GM21390 (cell line): ENCODE results near the gene TRIOBP.

Source experiments
- ATAC-seq: cut with Tn5 transposase; IDR thresholded peaks from one replicate; pipeline ENCODE4 v1.9.1; 2021; ENCODE audit not compliant: unreplicated experiment

Gene TRIOBP

DNA sequence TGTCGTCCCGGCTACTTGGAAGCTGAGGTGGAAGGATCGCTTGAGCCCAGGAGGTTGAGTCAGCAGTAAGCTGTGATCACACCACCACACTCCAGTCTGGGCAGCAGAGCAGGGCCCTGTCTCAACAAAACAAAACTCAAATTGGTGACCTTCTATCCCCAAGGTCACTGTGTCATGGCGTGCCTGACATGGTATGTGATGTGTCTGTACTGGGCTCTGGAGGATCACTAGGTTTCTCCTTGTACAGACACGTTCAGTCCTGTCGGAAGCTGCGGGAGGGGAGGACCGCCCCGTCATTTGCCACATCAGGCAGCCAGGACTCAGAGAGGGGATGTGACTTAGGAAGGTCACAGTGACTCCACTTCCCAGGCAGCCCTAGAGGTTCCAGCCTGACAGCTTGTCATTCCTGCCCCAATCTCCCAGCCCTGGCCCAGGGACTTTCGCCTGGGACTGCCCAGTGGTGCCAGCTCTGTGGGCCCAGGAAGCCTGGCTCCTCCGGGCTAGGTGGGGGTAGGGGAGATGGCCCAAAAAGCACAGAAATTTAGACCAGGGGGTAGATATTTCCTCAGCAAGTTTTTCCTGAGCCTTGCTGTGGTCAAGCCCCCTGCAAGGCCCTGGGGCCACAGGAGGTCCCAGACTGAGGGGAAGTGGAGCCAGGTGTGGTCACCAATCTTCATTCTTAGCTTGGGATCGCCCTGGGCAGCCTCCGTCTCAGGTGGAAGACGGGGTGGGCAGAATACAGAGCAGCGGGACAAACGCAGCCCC lies 53.2 kb downstream of the TRIOBP start:
- ATAC-seq: no peak

DNA sequence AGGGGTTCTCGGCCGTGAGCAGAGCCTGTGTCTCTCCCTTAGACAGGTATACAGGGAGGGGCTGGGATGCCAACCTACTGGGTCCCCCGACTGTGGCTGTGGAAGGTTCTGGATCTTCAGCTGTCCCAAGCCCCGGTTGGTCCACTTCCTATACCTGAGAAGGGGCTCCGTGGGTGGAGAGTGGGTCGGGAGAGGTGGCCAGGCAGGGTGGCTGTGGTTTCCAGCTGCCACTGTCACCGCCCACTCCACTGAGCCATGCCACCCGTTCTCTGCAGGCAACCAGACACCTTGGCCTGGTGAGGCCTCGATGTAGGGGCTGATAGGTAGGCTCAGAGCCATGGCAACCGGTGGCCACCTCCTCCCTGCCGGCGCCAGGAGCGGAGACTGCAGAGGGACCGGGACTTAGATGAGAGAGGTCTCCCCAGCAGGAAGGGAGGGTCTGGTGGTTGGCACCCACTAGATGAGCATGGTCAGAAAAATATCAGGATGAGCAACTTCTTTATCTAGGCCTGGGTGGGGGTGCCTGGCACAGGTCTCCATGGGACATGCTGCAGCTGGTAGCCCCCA lies 53.8 kb downstream of the TRIOBP start:
- ATAC-seq: no peak

DNA sequence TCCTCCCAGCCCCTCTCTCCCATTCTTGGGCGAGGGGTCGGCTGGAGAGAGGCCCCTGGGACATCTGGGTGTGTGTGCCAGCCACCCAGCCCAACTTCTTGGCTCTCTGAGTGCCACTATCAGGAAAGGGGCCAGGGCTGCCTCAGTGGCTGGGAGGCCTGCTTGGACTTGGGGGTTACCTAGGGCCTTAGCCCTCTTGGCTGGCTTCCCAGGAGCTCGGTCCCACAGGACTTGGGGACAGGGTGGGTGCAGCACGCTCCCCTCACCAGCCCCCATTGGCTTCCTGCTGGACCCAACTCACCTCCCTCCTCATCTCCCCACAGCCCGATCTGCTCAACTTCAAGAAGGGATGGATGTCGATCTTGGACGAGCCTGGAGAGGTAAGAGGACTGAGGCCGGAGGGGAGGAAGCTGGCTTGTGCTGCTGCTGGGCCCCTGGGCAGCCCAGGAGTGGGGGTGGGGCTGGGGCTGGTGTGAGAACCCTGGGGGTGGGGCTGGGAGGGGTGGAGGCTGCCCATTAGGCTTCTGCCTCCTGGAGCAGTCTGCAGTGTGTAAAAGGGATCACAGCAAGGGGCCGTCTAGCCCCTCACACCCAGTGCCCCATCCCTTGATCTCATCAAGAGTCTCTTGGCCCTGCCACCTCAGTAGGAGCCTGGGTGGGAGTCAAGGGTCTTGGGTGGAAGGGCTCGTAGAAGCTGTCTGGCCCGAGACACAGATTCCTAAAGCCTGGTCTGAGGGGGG lies 54.8 kb downstream of the TRIOBP start:
- ATAC-seq: no peak

DNA sequence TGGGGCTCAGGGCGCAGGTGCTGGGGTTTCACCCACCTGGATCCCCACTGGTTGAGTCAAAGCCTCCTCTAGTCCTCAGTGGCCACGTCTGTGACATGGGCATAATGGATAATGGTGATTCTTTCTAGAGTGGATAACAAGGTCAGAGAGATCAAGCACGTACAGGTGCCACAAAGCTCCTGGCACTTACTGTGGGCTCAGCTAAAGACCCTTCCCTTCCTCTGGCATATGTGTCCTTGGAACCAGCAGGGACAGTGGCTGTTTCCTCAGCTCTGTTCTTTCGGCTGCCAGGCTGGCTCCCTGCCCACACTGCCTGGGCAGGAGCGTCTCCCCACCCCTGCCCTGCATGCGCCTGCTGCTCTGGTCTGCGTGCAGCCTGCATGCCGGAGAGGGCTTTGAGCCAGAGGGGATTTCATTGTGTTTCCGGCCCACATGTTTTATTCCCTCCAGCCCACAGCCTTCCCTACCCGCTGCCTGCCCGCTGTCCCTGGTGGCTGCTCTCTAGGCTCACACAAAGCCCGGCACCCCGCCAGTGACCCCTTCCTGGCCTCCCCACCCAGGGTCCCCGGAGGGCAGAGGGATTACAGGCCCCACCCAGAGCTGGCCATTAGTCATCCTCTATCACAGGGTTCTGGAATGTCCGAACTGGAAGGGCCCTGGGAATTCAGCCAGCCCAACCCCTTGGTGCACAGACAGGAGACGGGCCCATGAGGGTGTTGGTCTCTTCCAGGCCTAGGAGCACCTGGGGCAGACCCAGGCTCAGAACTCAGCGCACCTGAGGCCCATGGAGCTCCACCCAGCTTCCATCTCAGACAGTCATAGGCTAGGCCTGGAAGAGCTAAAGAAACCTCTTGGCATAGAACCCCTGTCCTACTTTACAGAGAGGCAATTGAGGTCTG lies 55.6 kb downstream of the TRIOBP start:
- ATAC-seq: no peak

DNA sequence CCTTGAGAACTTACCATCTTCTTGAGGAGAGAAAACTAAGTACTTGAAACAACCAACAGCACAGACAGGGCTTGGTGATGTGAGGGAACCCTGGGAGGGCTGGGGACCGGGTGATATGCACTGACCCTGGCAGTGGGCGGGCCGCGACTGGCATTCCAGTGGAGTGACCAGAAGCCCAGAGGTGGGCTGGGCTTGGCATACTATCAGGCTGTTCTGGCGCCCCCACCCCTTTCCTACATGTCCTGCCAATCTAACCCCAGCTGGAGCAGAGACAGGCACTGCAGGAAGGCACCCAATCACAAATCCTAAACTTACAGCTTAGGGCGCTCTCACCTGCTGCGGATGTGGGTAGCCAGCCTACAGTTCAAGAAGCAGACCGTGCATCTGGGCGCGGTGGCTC lies 56.9 kb downstream of the TRIOBP start:
- ATAC-seq: no peak

DNA sequence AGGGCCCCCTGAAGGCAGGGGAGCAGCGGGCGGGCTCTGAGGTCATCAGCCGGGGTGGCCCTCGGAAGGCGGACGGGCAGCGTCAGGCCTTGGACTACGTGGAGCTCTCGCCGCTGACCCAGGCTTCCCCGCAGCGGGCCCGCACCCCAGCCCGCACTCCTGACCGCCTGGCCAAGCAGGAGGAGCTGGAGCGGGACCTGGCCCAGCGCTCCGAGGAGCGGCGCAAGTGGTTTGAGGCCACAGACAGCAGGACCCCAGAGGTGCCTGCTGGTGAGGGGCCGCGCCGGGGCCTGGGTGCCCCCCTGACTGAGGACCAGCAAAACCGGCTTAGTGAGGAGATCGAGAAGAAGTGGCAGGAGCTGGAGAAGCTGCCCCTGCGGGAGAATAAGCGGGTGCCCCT lies 60.8 kb downstream of the TRIOBP start:
- no peak for ATAC-seq

DNA sequence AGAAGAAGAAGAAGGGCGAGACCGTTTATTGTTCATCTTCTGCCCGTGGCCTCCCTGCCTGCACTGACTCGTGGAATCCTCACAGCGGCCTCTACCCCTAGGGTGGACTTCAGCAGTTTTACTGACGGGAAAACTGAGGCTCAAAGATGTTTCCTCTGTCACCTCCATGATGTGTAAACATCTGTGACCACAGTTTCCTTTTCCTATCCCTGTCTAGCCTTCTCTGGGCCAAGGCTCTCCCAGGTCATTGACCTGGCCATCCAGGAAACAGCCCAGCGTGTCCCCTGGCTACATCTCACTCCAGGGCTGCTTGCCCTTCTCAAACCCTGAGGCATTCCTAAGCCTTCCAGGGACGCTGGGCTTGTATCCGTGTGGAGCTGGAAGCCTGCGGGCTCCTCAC lies 61.8 kb downstream of the TRIOBP start:
- no peak for ATAC-seq

DNA sequence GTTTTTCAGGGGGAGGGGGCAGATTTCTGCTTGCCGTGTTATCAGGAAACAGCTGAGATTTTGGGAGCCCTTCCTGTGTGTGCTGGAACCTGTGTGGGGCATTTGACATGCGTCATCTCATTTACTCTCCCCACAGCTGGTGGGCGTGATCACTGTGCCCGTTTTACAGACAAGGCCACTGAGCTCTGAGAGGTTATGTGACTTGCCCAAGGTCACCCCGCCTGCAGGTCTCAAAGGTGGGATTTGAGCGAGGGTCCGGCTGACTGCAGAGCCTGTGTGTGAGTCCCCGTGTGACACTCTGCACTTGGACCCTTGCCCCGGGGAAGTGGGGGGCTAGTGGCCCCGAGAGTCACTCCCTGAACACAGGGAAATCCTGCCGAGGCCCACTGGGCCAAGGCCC lies 62.4 kb downstream of the TRIOBP start:
- ATAC-seq: no peak

DNA sequence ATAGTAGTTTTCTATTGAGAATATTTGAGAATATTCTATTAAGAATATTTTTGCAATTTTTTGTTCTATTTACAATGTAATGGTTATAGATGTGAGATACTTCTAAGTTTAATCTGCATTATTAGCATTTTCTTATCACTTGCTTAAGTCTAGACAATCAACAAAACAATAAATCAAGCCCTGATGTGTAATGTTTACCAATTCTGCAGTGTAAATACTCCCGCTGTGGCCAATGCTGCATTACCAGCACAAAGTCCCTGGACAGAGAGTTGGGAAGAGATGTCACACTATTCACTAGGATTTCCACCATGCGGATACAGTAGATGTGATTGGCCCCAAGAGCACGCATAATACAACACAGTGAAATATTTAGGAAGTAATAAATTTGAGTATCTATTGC lies 63.3 kb downstream of the TRIOBP start:
- ATAC-seq: no peak

DNA sequence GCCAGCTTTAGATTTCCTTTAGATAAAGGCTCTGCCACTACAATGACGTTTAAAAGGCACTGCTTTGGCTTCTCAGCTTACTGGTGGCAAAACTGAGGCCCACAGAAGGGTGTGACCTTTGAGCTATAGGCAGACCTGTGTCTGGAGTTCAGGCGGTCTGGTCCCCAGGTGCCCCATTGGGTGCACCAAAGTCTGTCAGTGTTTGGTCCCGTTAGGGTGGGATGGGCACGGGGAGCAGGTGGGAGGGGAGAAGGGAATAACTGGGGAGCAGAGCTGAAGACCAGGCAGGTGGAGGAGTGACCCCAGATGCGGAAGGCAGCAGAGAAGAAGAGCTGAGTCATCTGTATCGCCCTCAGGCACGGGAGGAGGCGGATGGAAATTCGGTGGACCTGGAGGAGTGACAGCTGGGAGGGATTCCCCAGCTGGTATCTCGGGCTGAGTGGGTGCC lies 65.6 kb downstream of the TRIOBP start:
- no peak for ATAC-seq

DNA sequence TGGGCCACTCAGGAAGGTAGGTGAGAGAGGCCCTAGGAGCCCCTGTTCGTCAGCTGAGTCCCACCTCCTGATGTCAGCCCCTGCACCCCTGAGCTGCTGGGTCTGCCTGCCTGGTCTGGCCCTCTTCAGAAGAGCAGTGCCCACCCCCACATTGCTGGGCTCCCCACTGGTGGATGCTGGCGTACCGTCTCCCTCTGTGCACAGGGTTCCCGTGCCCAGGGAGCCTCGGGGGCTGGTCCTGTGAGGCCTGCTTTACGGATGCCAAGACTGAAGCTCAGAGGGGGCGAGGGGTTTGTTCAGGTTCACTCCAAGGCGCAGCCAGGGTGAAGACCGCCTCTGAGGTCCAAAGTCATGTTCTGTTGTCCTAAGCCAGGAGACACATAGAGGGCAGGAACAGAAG lies 66.2 kb downstream of the TRIOBP start:
- ATAC-seq: no peak

DNA sequence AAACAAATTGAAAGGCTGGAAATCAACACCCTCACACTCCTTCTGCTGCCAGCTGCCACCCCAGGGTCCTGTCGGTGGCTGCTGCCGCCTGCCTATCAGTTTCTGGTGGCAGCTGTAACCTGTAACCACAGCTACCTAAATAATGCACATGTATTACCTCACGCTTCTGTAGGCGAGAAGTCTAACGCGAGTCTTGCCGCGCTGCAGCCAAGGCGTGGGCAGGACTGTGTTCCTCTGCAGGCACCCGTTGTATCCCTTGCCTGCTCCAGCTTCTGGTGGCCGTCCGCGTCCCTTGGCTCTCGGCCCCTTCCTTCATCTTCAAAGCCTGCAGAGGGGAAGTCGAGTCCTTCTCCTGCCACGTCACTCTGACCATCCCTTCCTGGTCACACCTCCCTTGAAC lies 66.8 kb downstream of the TRIOBP start:
- no peak for ATAC-seq

DNA sequence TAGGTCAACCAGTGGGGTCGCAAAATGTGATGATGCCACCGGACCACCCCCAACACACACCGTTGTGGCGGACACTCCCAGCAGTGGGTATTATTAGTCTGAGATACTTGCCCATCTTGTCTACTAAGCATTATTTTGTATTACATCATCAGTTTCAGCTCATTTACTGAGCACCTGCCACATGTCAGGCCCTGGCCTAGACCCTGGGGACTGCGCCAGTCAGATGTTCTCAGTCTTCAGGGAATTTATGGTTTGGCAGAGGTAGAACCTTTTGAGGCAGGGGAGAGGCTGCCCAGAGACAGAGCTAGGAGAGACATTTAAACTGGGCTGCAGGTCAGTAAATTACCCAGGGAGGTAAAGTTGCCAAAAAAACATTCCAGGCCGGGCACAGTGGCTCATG lies 67.8 kb downstream of the TRIOBP start:
- ATAC-seq: no peak

DNA sequence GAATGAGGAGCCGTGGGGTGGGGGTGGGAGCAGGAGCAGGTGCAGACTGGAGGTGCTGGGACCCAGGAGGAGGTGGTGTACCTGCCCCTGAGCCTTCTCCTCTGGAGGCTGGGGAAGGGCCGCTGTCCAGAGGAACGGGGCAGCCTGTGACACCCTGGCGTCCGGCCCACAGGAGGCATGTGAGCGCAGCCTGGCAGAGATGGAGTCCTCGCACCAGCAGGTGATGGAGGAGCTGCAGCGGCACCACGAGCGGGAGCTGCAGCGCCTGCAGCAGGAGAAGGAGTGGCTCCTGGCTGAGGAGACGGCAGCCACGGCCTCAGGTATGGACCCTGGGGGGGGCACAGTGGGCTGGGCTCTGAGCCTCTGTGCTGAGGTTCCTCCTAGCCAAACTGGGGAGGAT lies 68.7 kb downstream of the TRIOBP start:
- no peak for ATAC-seq

DNA sequence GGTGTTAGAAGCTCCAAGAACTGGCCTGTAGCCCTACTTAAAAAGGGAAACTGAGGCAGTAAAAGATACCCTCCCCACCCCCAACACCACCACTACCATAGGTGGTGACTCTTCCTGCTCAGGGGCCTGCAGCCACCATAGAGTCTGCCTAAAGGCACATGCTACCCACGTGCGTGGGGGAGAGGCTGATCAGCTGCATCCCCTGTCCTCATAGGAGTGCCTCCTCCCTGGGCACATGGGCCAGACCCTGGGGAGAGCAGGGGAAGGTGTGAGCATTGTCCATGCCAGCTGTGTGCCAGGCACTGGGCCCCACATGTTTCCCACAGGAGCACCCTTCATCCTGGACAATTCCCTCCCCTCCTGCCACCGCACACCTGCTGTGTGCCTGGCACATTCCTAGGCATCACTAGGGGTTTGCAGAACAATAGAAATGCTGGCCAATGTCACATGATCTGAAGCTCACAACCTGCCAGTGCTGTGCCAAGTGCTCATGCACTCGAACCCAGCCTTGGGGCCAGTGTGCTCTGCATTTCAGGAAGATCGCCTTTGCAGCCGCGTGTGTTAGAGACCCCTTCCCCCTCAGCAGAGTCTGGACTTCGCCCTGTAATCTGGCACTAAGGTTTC lies 69.2 kb downstream of the TRIOBP start:
- no peak for ATAC-seq

DNA sequence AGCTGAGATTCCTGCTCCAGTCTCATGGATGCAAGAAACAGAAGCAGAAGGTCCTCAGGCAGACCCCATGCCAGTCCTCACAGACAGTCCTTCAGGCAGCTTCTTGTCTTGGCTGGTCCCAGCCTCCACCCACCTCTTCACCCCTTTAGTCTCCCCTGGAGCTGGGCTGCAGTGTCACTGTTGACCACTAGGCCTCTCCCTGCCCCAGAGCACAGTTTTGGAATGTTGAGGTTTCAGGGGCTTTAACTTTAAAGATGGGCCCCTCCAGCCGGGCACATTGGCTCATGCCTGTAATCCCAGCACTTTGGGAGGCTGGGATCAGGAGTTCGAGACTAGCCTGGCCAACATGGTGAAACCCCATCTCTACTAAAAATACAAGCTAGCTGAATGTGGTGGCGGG lies 71.4 kb downstream of the TRIOBP start:
- no peak for ATAC-seq

DNA sequence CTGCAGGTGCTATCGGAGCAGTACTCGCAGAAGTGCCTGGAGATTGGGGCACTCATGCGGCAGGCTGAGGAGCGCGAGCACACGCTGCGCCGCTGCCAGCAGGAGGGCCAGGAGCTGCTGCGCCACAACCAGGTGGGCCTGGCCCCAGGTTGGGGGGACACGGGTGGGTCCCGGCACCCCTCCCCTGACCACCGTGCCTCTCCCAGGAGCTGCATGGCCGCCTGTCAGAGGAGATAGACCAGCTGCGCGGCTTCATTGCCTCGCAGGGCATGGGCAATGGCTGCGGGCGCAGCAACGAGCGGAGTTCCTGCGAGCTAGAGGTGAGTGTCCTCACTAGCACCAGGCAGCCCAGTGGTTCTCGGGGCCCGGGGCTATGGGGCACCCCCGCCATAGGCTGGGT lies 72.2 kb downstream of the TRIOBP start:
- no peak for ATAC-seq

DNA sequence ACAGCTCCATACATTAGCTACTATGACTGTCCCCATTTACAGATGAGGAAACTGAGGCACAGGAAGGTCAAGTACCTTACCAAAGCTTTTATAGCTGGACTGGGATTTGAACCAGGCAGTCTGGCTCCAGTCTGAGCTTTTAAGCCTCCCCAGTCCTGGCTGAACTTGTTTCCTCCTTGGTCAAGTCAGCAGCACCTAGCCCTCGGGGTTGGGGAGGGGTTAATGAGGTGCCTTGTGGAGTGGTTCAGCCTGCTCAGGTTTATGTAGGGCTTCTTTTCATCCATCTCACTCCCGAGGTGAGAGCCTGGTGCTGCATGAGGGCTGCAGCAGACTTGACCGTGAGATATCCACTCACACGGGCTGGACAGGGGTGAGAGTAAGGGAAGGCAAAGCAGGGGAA lies 74.2 kb downstream of the TRIOBP start:
- no peak for ATAC-seq

DNA sequence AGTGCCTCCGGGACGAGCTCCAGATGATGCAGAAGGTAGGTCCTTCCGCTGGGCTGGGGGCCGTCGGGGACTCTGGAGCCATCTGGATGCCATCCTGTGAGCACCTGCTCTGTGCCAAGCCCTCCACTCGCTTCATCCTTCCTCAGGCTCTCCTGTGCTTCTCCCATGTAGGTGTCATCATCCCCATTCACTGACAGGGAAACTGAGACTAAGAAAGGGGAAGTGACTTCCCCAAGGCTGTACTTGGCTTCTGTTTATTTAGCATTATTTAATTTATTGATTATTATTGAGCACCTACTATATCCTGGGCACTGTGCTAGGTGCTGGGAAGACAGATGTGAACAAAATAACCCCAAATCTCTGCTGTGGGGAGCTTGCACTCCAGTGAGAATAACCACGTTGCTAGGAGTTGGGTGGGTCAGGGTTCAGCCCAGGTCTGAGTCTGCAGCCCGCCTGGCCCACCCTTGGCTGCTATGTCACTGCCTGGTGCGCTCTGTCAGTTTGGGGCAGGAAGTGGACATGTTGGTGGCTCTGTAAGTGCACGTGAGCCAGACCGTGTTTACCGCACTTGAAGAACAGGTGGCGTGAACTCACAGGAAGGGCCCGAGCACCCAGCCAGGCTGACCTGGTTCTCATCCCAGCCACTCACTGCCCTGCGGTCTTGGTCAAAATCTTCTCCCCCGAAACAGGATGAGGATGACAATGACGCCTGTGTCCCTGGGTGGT lies 75.0 kb downstream of the TRIOBP start:
- ATAC-seq: no peak

DNA sequence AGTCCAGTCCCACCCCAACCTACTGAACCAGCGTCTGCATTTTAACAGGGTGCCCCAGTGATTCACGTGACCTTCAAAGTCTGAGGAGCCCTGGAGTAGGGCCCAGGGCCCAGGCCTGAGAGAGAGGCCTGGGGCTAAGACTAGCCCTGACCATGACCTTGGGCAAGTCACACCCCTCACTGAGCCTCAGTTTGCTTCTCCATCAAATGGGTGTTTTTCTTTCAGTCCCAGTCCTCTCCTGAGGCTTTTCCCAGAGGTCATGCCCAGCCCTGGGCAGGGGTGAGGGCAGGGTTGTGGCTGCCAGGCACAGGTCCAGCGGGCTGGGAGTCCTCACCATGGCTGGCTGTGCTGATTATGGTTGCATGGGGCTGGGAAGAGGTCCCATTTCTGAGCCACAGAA lies 77.9 kb downstream of the TRIOBP start:
- no peak for ATAC-seq
